ENCODE measurements around the gene SEC31A.

DNA sequence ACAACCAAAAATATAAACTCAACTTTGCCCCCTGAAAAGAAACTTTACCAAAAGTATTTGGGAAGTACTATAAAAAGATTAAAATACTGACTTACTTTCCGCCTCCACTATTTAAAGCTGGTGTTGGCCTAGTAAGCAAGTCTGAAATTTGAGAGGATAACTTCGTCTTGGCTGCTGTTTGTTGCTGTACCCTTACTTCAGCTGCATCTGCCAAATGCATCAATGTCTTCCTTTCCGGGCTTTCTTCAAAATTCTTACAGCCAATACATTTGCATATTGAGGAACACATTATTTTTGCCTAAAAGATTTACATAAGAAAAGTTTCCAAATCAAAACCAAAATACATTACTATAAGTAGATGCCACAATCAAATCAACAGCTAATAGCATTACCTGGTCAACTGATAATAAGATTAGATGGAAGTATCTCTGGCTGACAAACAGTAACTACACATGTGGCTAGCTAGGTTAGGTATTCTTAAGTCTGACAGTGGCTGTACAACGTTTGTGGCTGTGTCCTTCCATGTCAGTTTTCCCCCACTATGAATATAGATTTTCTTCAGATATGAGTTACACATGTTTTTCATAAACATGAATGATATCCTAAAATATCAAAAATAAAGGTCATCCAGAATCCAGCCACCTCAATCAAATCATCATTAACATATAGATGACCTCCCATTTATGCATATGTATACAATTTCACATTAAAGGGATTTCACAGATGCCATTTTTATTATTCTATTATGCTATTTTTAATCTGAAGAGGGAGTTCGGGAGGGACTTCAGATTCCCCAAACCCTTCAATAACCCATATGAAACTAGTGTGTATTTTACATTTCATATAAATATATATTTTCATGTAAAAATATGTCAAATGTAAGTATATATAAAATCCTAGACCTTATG, 40.1 kb upstream of the SEC31A start:
- TF ChIP-seq, protein P1, sequence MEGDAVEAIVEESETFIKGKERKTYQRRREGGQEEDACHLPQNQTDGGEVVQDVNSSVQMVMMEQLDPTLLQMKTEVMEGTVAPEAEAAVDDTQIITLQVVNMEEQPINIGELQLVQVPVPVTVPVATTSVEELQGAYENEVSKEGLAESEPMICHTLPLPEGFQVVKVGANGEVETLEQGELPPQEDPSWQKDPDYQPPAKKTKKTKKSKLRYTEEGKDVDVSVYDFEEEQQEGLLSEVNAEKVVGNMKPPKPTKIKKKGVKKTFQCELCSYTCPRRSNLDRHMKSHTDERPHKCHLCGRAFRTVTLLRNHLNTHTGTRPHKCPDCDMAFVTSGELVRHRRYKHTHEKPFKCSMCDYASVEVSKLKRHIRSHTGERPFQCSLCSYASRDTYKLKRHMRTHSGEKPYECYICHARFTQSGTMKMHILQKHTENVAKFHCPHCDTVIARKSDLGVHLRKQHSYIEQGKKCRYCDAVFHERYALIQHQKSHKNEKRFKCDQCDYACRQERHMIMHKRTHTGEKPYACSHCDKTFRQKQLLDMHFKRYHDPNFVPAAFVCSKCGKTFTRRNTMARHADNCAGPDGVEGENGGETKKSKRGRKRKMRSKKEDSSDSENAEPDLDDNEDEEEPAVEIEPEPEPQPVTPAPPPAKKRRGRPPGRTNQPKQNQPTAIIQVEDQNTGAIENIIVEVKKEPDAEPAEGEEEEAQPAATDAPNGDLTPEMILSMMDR (IDR thresholded peaks at IDR 0.05 in 8 of 11, conservative IDR thresholded peaks at IDR 0.05 in 3 of 11), result no peak
- TF ChIP-seq POLR2AphosphoS5 (IDR thresholded peaks at IDR 0.05), result no peak
